Spleen (tissue), 11 donors: ENCODE measurements around the gene STXBP6. TPM values are rescaled to one million over a fixed set of nuclear protein-coding genes. Genes with fewer than 3 reads are reported as not detected.
"Not testable (repeated sequence)": the region's sequence is repeated elsewhere in the genome, so short reads cannot be mapped to it uniquely, and the experiment has no call there.

Source experiments
- DNase-seq: peaks from one replicate; pipeline ENCODE4 v3.0.0-alpha.2; 2020
- H3K27ac ChIP-seq, 8 donors: fragments of 200-600 bp; sonication (generic) in 7 of 8; 1 replicate in 4 of 8; 2 replicates in 4 of 8; pipeline versions ENCODE4 v1.5.0 to v1.8.0; 2016 to 2021; ENCODE audit warnings: inconsistent platforms in 4 of 8, mild to moderate bottlenecking in 4 of 8, moderate library complexity in 1 of 8
- H3K27me3 ChIP-seq, 7 donors: fragments of 200-600 bp; sonication (generic) in 6 of 7; replicated peaks in 1 of 7; 1 replicate in 4 of 7; 2 replicates in 3 of 7; pipeline versions ENCODE4 v1.5.0 to v1.8.0; 2016 to 2021; ENCODE audit warnings: inconsistent platforms in 3 of 7, mild to moderate bottlenecking in 1 of 7
- H3K36me3 ChIP-seq, 6 donors: fragments of 200-600 bp; sonication (generic) in 5 of 6; 1 replicate in 4 of 6; 2 replicates in 2 of 6; pipeline versions ENCODE4 v1.5.0 to v1.8.0; 2016 to 2021; ENCODE audit warnings: inconsistent platforms in 2 of 6
- H3K4me1 ChIP-seq, 6 donors: fragments of 200-600 bp; sonication (generic) in 5 of 6; 1 replicate in 3 of 6; 2 replicates in 3 of 6; pipeline versions ENCODE4 v1.5.0 to v1.8.0; 2016 to 2021; ENCODE audit warnings: inconsistent platforms in 3 of 6
- H3K4me3 ChIP-seq, 8 donors: fragments of 200-600 bp; sonication (generic) in 7 of 8; 1 replicate in 4 of 8; 2 replicates in 4 of 8; pipeline versions ENCODE4 v1.5.0 to v1.8.0; 2016 to 2021; ENCODE audit warnings: inconsistent platforms in 4 of 8, mild to moderate bottlenecking in 4 of 8, moderate library complexity in 2 of 8
- H3K9me3 ChIP-seq, 8 donors: fragments of 200-600 bp; sonication (generic) in 7 of 8; 1 replicate in 4 of 8; 2 replicates in 4 of 8; pipeline versions ENCODE4 v1.5.0 to v1.8.0; 2016 to 2021; ENCODE audit warnings: inconsistent platforms in 4 of 8
- POLR2A ChIP-seq, 3 donors: fragments of 450-650 bp; IDR thresholded peaks; one replicate each; pipeline ENCODE4 v1.5.1; 2017; ENCODE audit warnings: antibody characterized with exemption in 3 of 3, mild to moderate bottlenecking in 1 of 3
- POLR2AphosphoS5 ChIP-seq, 3 donors: sonication (generic); formaldehyde crosslinking; IDR thresholded peaks; one replicate each; pipeline ENCODE4 v1.5.1; 2017; ENCODE audit warnings: antibody characterized with exemption in 3 of 3
- WGBS, 5 donors: extraction: QIAGEN DNeasy Blood & Tissue Kit in 3 of 5; methylation state at CpG; one replicate each; pipeline versions ENCODE4 v1.1.5 to v1.1.7; 2013 to 2018; 5-methylcytosine and 5-hydroxymethylcytosine counted together
- intact Hi-C: fragments of 100-400 bp; cut with DNase I; formaldehyde crosslinking; loops from one replicate; pipeline ENCODE4 v1.15.0; 2023; ENCODE audit warnings: low total_unique reads
- polyA plus RNA-seq, 3 donors: library from polyadenylated mRNA; stranded (reverse); fragments of 200-250 nt; gene quantifications; one replicate each; pipeline ENCODE4 v1.2.1, GENCODE V29; 2013
- total RNA-seq, 7 donors: library from RNA; depleted of rRNA in 3 of 7; stranded (reverse); fragments of >200 nt in 3 of 7; fragmentation: NEBNext Ultra II Directional in 4 of 7; extraction: Animal tissue kit (Norgen Biotek cat#: 25700) in 4 of 7; gene quantifications; one replicate each; pipeline versions ENCODE4 v1.1.0 to v1.2.1, GENCODE V29; 2016 to 2021
- TF ChIP-seq, protein P1 (sequence below), 11 experiments: fragments of 200-600 bp in 7 of 11; fragments of 450-650 bp in 4 of 11; sonication (generic) in 4 of 11; IDR thresholded peaks in 8 of 11; conservative IDR thresholded peaks in 3 of 11; 1 replicate in 7 of 11; 2 replicates in 4 of 11; pipeline versions ENCODE4 v1.4.0 to v1.8.0; 2016 to 2021; ENCODE audit warnings: antibody characterized with exemption in 11 of 11, inconsistent platforms in 4 of 11, mild to moderate bottlenecking in 1 of 11
- donor health status: healthy with polysubstance abuse.
- donor health status: DM: no; HTN: no; CAD: no; lungs with moderate emphysema.
- donor health status: DM: no; HTN: no; CAD: no.
- donor health status: Bipolar disorder and iron deficiency.
- donor health status: healthy.
- donor health status: DM: no; HTN: no; CAD: no.
- donor health status: DM: yes; HTN: yes; CAD: no.

The STXBP6 gene
- total and polyA plus RNA-seq, 10 donors: 0.76 to 1.4 (median 0.87) TPM

DNA sequence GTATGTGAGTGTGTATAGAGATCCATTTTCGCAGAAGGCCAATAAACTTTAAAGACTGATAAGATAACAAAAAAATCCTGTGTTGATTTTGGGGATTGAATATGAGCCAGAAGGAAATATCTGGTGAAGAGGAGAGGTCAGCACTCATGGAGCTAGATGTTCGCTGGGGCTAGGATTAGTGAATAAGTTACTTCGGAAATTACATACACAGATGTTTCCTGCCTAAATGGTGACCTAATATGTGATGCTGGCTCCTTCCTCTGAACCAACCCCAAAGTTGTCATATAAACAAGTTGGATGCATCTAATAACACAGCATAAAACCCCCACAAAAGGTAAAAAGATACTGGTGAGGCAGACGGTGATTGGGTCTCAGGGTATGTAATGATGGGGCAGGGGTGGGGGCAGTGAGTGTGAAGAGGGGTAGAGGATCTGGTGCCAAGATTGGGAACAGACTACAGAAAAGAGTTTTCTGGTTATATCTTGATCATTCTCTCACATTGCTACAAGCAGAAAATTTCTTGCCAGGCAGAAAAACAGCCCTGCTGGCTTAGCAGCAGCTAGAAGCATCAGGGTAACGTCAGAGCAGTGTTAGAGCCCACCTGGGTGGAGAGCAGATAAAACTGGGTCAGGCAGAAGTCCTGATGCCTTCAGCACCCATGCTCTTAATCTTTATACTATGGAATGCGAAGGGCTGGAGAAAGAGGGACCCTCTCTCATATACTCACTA, 275.6 kb downstream of the STXBP6 start:
- Histone ChIP-seq H3K27me3 (no peaks in the 10 kb centered on the region), H3K4me1 (no peaks in the 10 kb centered on the region), H3K36me3 (no peaks in the 10 kb centered on the region), H3K4me3 (no peak overlapping the region), H3K27ac (peak overlapping the region in 7 of 8 donors; percentile 16 to 72 (median 53)), H3K9me3 (no peaks in the 10 kb centered on the region)
- WGBS, 5 donors: 24 to 33% (median 29%) methylated on average over 6 of the region's 6 CpGs
- intact Hi-C loops: no loop called here
- no peak for DNase-seq
- peak in 1 of 3 donors; percentile 43 for TF ChIP-seq POLR2AphosphoS5 (IDR thresholded peaks at IDR 0.05)
- TF ChIP-seq, protein P1, sequence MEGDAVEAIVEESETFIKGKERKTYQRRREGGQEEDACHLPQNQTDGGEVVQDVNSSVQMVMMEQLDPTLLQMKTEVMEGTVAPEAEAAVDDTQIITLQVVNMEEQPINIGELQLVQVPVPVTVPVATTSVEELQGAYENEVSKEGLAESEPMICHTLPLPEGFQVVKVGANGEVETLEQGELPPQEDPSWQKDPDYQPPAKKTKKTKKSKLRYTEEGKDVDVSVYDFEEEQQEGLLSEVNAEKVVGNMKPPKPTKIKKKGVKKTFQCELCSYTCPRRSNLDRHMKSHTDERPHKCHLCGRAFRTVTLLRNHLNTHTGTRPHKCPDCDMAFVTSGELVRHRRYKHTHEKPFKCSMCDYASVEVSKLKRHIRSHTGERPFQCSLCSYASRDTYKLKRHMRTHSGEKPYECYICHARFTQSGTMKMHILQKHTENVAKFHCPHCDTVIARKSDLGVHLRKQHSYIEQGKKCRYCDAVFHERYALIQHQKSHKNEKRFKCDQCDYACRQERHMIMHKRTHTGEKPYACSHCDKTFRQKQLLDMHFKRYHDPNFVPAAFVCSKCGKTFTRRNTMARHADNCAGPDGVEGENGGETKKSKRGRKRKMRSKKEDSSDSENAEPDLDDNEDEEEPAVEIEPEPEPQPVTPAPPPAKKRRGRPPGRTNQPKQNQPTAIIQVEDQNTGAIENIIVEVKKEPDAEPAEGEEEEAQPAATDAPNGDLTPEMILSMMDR (IDR thresholded peaks at IDR 0.05 in 8 of 11, conservative IDR thresholded peaks at IDR 0.05 in 3 of 11): no peak

DNA sequence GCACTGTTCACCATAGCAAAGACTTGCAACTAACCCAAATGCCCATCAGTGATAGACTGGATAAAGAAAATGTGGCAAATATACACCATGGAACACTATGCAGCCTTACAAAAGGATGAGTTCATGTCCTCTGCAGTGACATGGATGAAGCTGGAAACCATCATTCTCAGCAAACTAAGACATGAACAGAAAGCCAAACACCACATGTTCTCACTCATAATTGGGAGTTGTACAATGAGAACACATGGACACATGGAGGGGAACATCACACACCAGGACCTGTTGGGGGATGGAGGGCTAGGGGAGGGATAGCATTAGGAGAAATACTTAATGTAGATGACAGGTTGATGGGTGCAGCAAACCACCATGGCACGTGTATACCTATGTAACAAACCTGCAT, 276.4 kb downstream of the STXBP6 start:
- not testable (repeated sequence) for DNase-seq, H3K27ac ChIP-seq, H3K36me3 ChIP-seq

DNA sequence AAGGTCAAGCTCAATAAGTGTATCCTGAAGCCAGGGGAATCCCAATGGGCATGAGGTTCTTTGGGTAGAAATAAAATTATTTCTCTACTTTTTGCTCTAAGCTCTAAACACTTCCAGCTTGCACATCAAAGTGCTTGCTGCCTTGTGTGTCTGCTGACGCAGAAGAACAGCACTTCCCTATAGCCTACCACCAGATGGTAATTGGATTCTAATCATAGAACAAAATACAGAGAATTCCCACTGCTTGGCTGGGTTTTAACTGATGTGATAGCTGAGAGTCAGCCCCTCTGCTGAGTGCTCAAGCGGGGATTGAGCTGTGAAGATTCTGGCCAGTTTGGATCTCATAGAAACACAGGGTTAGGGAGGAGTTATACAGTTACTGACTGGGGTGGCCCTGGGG, 283.5 kb downstream of the STXBP6 start:
- H3K36me3 ChIP-seq: no peaks in the 10 kb centered on the region
- no peak overlapping the region for H3K4me3 ChIP-seq
- peaks cover 0 to 34% (median 0%) of the 10 kb centered on the region in 7 donors for H3K27me3 ChIP-seq
- DNase-seq: no peak
- no peaks in the 10 kb centered on the region for H3K4me1 ChIP-seq
- no peak overlapping the region for H3K27ac ChIP-seq
- TF ChIP-seq, protein P1 (IDR thresholded peaks at IDR 0.05 in 8 of 11, conservative IDR thresholded peaks at IDR 0.05 in 3 of 11): no peak
- TF ChIP-seq POLR2AphosphoS5 (IDR thresholded peaks at IDR 0.05) (no peak), POLR2A (IDR thresholded peaks at IDR 0.05) (no peak)
- intact Hi-C loops: no loop called here
- H3K9me3 ChIP-seq: peaks cover 0 to 7% (median 0%) of the 10 kb centered on the region in 8 donors
- 64 to 91% (median 72%) methylated on average over 2 of the region's 2 CpGs for WGBS, 5 donors

More for the DNA sequence above, 276.4 kb downstream of the STXBP6 start:
- 28 to 60% (median 32%) methylated on average over 1 of the region's 1 CpG for WGBS, 5 donors
- H3K27me3 ChIP-seq, H3K4me1 ChIP-seq, H3K4me3 ChIP-seq, intact Hi-C loops, H3K9me3 ChIP-seq: not testable (repeated sequence)

DNA sequence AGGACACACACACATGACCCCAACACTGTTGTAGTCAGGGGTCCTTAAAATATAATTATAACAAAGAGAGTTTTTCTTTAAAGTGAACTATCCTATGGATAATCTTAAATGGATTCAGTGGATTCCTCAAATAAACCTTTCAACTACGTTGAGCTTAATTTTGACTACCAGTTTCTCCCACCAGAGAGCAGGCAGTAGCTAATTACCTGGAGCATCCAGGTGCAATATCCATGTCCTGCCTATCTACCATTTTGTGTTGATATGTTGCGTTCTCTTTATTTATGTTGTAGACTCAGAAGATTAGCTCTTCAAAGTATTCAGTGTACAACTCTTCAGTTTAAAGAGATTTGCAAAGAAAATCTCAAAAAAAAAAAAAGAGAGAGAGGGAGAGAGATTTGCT, 288.8 kb downstream of the STXBP6 start:
- no peak for DNase-seq
- Histone ChIP-seq H3K27ac (no peak overlapping the region), H3K27me3 (peaks cover 0 to 19% (median 0%) of the 10 kb centered on the region in 7 donors), H3K36me3 (no peaks in the 10 kb centered on the region), H3K4me3 (no peak overlapping the region), H3K4me1 (no peaks in the 10 kb centered on the region), H3K9me3 (no peaks in the 10 kb centered on the region)
- intact Hi-C loops: no loop called here
- TF ChIP-seq POLR2A (IDR thresholded peaks at IDR 0.05) (no peak), POLR2AphosphoS5 (IDR thresholded peaks at IDR 0.05) (no peak)
- TF ChIP-seq, protein P1 (IDR thresholded peaks at IDR 0.05 in 8 of 11, conservative IDR thresholded peaks at IDR 0.05 in 3 of 11): no peak
- WGBS, 5 donors: 70 to 85% (median 72%) methylated on average over 2 of the region's 2 CpGs
